PFSK-1 (cell line): ENCODE measurements around the gene FAM3B.

Experiments
- FOXP2 ChIP-seq: optimal IDR thresholded peaks from 2 replicates; pipeline ENCODE3; 2011; ENCODE audit warnings: borderline replicate concordance, control low read depth, inconsistent platforms; ENCODE audit not compliant: insufficient read depth; ENCODE audit errors: extremely low read length, extremely low read depth
- POLR2AphosphoS5 ChIP-seq: IDR thresholded peaks from 2 replicates; pipeline ENCODE4 v1.6.1; 2012; ENCODE audit warnings: low read depth, mild to moderate bottlenecking, control low read depth, low read length, moderate library complexity
- SIN3A ChIP-seq: IDR thresholded peaks from 2 replicates; pipeline ENCODE4 v1.6.1; 2012; ENCODE audit warnings: mild to moderate bottlenecking, low read length, moderate library complexity, borderline replicate concordance; ENCODE audit not compliant: insufficient read depth
- TAF1 ChIP-seq: IDR thresholded peaks from 2 replicates; pipeline ENCODE4 v1.6.1; 2012; ENCODE audit warnings: low read length, control low read depth, borderline replicate concordance; ENCODE audit not compliant: insufficient read depth
- TF ChIP-seq, protein P1 (sequence below), 2 experiments: IDR thresholded peaks; 2 replicates each; pipeline versions ENCODE4 v1.6.1 to v1.8.0; 2011 to 2012; ENCODE audit warnings: low read depth in 2 of 2, low read length in 2 of 2, control low read depth in 1 of 2, inconsistent platforms in 1 of 2, mild to moderate bottlenecking in 1 of 2, moderate library complexity in 1 of 2; ENCODE audit not compliant: insufficient read depth in 1 of 2

FAM3B gene

DNA sequence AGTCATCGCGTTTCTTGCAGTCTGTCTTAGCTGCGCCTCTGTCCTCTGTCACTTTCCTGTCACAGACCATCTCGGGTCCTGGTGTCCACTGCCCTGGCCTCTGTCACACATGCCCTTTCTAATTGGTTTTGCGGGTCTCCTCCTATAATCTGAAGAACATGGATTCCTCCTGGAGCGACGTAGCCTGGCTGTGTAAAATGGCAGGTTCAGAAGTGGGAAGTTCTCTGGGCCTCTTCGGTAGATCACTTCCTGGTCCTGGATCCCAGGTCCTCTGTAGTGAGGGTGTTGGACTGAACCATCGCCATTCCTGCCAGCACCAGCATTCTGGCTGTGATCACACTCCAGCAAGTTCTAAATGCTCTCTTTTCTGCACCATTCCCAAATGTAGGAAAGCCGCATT lies 857 bp downstream of the FAM3B start:
- TF ChIP-seq SIN3A (no peak), POLR2AphosphoS5 (no peak), FOXP2 (no peak), TAF1 (no peak)
- TF ChIP-seq, protein P1, sequence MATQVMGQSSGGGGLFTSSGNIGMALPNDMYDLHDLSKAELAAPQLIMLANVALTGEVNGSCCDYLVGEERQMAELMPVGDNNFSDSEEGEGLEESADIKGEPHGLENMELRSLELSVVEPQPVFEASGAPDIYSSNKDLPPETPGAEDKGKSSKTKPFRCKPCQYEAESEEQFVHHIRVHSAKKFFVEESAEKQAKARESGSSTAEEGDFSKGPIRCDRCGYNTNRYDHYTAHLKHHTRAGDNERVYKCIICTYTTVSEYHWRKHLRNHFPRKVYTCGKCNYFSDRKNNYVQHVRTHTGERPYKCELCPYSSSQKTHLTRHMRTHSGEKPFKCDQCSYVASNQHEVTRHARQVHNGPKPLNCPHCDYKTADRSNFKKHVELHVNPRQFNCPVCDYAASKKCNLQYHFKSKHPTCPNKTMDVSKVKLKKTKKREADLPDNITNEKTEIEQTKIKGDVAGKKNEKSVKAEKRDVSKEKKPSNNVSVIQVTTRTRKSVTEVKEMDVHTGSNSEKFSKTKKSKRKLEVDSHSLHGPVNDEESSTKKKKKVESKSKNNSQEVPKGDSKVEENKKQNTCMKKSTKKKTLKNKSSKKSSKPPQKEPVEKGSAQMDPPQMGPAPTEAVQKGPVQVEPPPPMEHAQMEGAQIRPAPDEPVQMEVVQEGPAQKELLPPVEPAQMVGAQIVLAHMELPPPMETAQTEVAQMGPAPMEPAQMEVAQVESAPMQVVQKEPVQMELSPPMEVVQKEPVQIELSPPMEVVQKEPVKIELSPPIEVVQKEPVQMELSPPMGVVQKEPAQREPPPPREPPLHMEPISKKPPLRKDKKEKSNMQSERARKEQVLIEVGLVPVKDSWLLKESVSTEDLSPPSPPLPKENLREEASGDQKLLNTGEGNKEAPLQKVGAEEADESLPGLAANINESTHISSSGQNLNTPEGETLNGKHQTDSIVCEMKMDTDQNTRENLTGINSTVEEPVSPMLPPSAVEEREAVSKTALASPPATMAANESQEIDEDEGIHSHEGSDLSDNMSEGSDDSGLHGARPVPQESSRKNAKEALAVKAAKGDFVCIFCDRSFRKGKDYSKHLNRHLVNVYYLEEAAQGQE (IDR thresholded peaks at IDR 0.05; ENCODE audit: insufficient read depth in 1 of 2, low read depth in 2 of 2, low read length in 2 of 2): no peak

DNA sequence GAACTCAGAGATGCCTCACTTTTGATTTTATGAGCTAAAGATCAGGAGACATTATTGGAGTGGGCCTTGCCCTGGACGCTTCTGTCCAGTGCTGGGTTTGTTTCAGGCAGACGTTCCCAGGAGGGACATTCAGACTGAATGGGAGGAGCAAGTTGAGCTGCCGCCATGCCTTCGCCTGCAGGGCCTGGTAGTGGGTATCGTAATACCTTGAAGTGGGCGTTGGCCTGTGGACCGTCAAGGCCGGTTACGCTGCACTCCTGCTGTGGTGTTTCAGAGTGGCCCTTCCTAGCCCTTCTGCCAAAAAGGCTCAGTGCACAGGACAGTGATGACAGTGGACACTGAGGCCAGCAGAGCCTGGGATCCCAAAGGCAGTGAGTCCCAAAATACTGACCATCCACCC lies 1.6 kb downstream of the FAM3B start:
- TF ChIP-seq SIN3A (no peak), TAF1 (no peak)

DNA sequence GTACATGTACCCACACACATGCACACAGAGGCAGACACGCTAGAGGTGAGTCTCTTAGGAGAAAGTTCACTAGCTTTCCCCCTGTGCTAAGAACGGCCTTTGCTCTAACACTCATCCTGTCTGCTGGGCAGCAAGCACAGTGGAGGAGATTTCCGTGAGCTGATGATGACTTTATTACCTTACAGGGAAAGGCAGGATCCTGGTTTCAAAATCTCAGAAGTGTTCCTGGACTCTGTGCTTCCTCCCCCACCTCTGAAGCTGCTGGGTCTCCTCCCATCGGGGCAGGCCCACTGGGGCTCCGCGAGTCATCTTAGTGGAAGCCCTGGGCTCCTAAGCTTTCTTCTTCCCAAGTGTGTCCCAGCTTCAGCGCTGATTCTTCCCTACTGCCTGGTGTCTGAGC lies 2.7 kb downstream of the FAM3B start:
- TF ChIP-seq, protein P1 (IDR thresholded peaks at IDR 0.05; ENCODE audit: insufficient read depth in 1 of 2, low read depth in 2 of 2, low read length in 2 of 2): no peak
- no peak for TF ChIP-seq POLR2AphosphoS5
- no peak for TF ChIP-seq FOXP2
- no peak for TF ChIP-seq SIN3A
- TF ChIP-seq TAF1: no peak

DNA sequence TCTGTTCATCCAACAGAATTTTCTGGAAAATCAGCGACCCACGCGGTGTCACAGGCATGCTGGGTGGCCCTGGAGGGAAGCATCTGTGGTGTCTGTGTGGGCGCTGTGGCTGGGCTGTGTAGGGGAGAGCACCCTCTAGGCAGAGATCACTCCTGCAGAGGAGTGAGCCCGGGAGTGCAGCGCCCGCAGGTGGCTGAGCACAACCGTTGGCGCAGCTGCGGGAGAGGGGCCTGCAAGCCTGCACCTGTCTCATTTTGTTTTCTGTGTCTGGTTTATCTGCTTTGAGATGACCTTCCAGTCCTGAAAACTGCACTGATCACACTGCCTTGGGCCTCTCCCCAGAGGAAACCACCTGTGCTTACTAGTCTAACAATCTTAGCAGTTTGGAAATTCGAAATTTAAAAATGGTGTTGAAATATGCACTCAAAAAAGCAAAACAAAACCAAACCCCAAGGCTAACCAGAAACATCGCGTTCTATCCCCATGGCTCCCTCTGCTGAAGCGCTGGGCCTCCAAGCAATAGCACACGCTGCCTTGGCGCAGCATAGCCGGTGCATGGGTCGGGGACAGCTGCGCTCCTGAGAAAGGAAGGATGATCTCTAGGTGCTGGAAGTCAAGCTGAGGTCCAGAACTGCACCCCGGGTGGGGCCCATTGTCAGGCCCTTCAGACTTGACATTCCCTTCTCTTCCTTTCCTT lies 4.8 kb downstream of the FAM3B start:
- TF ChIP-seq SIN3A: no peak
- no peak for TF ChIP-seq POLR2AphosphoS5
- no peak for TF ChIP-seq TAF1
- TF ChIP-seq, protein P1 (IDR thresholded peaks at IDR 0.05; ENCODE audit: insufficient read depth in 1 of 2, low read depth in 2 of 2, low read length in 2 of 2): no peak

DNA sequence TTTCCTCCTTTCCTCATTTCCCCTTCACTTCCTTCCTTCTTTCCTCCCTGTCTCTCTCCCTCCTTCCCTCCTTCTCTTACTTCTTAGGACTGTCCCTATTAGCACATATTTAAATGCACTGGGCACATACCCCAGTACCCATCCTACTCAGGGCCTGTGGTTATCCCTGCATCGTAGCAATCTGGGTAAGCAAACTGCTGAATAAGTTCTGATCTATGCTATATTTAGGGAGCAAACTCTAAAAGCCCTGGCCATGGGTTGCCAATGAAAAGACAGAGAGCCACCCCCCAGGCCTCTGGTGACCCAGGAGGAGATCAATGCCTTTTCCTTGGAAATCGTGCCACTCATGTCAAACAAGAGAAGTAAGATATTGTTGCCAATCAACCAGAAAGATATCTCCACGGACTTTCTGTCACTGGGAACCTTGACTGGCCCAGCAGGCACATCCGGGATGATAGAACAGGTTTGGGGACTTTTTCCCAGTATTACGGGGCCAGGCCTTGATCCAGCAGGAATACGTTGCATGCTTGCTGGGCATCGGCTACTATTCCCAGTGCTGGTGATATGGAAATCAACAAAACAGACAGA lies 5.4 kb downstream of the FAM3B start:
- TF ChIP-seq TAF1 (no peak), POLR2AphosphoS5 (no peak), SIN3A (no peak), FOXP2 (no peak)
- TF ChIP-seq, protein P1 (IDR thresholded peaks at IDR 0.05; ENCODE audit: insufficient read depth in 1 of 2, low read depth in 2 of 2, low read length in 2 of 2): no peak
